GM21526 (cell line): Measurements from ENCODE around the gene GSTP1.
"Not testable (repeated sequence)": the region's sequence is repeated elsewhere in the genome, so short reads cannot be mapped to it uniquely, and the experiment has no call there.

Source experiments
- ATAC-seq: cut with Tn5 transposase; IDR thresholded peaks from one replicate; pipeline ENCODE4 v1.9.1; 2021; ENCODE audit warnings: moderate library complexity; ENCODE audit not compliant: unreplicated experiment, low FRiP score

GSTP1 gene

DNA sequence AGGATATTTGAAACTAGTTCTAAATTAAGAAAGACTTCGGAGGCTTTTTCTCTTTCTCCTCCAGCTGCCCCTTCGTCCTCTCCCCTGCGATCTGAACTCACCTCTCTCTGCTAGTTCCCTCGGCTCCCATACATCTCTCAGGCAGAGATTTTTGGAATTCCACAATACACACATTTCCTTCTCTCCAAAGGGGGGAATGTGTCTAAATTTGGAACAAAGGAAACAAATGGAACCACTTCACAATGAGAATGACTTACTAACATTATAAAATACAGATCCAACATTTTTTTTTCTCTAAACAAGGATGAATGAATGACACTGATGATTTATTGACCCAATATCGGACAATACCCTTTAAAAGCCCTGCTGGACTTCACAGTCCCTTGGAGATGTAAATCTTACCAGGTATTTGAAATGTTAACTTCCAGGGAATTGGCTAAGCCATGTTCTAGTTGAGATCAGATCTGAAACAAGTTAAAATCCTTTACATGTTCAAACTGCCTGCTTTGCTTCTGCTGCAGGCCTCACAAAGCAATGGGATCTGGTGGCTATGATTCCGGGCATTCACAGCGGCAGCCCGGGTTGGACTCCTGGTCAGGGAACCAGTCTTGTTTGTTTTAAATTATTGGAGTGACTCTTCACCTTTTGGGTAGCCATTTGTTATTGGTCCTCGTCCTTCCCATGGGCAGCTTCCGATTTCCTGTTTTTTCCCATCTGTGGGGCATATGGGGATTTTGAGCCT is 20.5 kb upstream of the GSTP1 start:
- ATAC-seq = no peak

DNA sequence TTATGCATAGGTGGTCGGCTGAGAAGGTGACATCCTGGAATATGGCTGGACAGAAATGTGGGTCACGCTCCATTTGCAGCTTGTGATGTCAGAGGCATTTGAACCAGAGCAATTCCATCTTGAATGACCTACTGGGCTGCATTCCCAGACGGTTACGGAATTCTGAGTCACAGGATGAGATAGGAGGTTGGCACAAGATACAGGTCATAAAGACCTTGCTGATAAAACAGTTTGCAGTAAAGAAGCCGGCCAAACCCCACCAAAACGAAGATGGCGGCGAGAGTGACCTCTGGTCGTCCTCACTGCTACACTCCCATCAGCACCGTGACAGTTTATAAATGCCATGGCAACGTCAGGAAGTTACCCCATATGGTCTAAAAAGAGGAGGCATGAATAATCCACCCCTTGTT is 19.9 kb upstream of the GSTP1 start:
- ATAC-seq = not testable (repeated sequence)

DNA sequence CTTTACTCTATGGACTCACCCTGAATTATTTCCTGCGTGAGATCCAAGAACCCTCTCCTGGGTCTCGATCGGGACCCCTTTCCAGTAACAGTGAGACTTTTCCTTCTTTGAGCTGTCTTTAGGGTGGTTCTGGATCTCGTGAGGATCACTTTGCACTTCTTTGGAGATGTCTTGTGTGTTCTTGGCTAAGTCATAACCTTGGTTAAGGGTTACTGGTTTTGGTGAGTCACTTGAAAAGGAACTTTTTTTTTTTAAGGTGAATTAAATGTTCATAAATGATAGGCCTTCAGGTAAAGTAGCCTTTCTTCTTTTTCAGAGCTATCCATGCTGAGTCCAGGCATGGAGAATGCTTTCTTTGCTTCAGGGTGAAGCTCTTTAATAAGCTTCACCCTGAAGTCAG is 19.4 kb upstream of the GSTP1 start:
- no peak for ATAC-seq

DNA sequence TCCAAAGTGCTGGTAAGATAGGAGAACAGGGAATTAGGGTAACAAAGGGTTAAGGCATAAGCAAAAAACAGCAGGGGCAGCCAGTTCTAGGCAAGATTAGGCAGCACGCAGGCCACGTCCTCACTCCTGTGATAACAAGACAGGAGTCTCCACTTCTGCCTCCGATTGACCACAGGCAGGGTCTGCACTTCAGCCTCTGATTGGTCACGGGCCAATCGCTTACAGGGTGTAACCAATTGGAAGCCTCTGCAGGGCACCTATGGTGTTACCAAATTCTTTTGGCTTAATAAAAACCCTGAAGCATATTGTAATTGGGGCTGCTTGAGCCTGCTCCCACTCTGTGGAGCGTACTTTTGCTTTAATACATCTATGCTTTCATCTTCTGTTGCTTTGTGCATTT is 12.2 kb upstream of the GSTP1 start:
- ATAC-seq = no peak

DNA sequence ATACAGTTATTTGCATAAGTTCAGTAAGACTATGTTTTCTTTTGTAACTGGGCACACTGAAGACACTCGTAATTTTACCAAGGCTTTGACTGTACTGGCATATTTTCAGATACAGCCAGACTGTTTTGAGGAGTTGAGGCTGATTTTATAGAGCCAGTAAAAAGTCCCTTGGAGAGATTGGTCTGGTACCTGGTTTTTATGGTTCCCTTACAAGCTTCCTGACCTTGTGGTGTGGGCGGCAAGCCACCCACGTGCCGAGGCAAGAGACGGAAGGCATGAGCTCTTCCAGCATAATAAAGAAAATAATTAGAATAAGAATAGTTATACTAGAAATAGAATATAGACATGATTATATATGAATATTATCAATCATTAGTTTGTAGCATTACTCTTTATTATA is 11.3 kb upstream of the GSTP1 start:
- ATAC-seq = no peak

DNA sequence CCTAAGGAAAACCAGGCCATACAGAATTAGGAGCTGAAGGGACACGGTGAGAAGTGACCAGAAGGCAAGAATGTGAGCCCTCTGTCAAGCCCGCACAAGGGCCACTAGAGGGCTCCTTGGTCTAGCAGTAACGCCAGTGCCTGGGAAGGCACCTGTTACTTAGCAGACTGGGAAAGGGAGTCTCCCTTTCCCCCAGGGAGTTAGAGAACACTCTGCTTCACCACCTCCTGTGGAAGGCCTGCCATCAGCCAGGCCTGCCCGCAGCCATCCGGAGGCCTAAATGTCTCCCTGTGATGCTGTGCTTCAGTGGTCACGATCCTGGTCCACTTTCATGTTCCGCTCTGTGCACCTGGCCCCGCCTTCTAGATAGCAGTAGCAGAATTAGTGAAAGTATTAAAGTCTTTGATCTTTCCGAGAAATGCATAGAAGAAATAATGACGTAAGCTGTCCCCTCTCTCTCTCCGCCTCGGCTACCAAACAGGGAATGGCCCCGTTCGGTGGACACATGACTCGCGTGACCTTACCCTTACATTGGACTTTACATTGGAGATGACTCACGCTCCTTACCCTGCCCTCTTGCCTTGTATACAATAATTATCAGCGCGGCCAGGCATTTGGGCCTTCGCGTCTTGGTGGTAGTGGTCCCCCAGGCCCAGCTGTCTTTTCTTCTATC is 10.7 kb upstream of the GSTP1 start:
- no peak for ATAC-seq

DNA sequence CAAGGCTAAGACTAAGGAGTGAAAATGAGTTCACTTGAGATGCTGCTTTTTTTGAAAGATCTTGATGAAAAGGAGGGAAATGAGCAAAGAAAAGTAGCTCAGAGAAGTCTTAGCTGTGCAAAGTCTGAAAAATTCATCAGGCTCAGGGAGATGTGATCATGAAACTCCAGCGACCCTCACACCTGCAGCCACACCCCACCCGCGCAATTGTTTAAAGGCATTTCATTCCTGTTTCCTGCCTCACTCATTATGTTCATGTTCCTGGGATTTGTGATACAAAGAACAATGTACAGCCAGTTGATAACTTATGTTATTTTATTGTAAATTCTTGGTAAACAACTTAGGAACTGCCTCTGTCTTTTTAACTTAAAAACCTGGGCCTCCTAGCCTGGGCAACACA is 8.7 kb upstream of the GSTP1 start:
- no peak for ATAC-seq

DNA sequence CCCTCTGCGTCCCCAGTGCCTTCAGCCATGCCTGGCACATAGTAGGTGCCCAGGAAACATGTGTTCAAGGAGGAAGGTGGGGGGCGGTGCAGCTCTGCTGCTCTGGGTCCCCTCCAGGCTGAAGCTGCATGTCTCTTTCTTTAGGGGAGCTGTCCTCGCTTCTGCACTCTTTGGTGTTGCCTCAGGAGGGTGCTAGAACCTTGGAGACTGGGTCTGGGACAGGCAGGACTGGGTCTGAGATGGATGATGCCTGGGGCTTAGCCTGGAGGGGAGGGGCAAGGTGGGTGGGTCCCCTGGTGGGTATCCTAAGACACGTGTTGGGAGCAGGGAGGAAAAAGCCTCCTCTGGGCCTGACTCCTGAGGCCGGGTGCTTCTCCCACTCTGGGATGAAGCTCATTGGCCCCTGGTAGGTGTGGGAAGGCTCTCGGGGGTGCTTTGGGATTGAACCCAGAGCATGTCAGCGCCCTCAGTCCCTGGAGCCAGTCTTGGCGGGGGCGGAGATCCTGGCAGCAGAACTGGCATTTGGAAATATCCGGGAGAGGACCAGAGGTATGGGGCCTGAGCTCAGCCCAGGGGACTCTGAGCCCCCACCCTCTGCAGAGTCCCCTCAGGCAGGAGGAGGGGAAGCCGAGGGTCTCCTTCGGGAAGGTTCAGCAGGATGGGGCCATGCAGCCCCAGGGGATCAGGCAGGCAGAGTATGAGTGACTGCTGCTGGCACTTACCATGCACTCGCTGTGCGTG is 6.7 kb upstream of the GSTP1 start:
- ATAC-seq = no peak

DNA sequence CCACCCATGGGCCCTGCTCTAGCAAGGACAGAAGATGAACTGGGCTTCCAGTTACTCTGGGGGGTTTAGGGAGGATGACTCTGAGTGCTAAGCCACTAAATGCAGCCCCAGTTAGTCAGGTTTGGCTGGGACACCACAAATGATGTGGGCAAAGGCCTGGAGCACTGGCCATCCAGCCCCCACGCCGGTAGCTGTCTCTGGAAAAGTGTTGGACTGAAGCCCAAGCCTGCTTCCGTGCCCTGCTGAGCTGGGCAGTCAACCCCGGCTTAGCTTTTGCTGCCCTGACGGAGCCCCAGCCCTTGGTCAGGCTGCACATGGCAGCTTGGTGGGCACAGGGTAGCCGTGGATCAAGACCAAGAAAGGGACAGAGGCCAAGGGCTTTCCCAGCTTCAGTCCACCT is 5.7 kb upstream of the GSTP1 start:
- no peak for ATAC-seq

DNA sequence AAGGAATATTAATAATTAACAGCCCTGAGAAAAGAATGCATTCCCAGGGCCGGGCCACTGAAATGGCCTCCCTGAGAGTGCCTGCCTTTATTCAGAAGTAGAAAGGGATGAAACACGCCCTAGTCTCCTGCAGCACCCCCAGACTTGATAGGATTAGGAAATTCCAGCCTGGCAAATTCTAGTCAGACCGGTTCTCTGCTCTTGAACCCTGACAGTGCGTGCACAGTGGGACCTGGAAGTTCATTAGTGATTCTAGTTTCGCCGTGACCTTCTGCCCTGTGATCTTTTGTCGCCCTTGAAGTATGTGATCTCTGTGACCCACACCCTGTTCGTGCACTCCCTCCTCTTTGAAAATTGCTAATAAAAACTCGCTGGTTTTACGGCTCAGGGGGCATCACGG is 2.1 kb upstream of the GSTP1 start:
- ATAC-seq = no peak

DNA sequence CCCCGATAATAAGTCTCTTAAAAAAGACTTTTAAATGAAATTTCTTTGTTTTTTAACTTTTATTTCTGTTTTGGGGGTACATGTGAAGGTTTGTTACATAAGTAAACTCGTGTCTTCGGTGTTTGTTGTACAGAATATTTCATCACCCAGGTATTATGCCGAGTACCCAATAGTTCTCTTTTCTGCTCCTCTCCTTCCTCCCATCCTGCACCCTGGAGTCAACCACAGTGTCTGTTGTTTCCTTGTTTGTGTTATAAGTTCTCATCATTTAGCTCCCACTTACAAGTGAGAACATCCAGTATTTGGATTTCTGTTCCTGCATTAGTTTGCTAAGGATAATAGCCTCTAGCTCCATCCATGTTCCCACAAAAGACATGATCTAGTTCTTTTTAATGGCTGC is 1.6 kb upstream of the GSTP1 start:
- ATAC-seq = no peak

DNA sequence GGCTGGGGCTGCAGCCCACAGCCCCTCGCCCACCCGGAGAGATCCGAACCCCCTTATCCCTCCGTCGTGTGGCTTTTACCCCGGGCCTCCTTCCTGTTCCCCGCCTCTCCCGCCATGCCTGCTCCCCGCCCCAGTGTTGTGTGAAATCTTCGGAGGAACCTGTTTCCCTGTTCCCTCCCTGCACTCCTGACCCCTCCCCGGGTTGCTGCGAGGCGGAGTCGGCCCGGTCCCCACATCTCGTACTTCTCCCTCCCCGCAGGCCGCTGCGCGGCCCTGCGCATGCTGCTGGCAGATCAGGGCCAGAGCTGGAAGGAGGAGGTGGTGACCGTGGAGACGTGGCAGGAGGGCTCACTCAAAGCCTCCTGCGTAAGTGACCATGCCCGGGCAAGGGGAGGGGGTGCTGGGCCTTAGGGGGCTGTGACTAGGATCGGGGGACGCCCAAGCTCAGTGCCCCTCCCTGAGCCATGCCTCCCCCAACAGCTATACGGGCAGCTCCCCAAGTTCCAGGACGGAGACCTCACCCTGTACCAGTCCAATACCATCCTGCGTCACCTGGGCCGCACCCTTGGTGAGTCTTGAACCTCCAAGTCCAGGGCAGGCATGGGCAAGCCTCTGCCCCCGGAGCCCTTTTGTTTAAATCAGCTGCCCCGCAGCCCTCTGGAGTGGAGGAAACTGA is 731 bp downstream of the GSTP1 start:
- no peak for ATAC-seq

DNA sequence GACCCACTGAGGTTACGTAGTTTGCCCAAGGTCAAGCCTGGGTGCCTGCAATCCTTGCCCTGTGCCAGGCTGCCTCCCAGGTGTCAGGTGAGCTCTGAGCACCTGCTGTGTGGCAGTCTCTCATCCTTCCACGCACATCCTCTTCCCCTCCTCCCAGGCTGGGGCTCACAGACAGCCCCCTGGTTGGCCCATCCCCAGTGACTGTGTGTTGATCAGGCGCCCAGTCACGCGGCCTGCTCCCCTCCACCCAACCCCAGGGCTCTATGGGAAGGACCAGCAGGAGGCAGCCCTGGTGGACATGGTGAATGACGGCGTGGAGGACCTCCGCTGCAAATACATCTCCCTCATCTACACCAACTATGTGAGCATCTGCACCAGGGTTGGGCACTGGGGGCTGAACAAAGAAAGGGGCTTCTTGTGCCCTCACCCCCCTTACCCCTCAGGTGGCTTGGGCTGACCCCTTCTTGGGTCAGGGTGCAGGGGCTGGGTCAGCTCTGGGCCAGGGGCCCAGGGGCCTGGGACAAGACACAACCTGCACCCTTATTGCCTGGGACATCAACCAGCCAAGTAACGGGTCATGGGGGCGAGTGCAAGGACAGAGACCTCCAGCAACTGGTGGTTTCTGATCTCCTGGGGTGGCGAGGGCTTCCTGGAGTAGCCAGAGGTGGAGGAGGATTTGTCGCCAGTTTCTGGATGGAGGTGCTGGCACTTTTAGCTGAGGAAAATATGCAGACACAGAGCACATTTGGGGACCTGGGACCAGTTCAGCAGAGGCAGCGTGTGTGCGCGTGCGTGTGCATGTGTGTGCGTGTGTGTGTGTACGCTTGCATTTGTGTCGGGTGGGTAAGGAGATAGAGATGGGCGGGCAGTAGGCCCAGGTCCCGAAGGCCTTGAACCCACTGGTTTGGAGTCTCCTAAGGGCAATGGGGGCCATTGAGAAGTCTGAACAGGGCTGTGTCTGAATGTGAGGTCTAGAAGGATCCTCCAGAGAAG is 1.6 kb downstream of the GSTP1 start:
- no peak for ATAC-seq

DNA sequence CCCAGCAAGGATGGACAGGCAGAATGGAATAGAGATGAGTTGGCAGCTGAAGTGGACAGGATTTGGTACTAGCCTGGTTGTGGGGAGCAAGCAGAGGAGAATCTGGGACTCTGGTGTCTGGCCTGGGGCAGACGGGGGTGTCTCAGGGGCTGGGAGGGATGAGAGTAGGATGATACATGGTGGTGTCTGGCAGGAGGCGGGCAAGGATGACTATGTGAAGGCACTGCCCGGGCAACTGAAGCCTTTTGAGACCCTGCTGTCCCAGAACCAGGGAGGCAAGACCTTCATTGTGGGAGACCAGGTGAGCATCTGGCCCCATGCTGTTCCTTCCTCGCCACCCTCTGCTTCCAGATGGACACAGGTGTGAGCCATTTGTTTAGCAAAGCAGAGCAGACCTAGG is 2.3 kb downstream of the GSTP1 start:
- no peak for ATAC-seq

DNA sequence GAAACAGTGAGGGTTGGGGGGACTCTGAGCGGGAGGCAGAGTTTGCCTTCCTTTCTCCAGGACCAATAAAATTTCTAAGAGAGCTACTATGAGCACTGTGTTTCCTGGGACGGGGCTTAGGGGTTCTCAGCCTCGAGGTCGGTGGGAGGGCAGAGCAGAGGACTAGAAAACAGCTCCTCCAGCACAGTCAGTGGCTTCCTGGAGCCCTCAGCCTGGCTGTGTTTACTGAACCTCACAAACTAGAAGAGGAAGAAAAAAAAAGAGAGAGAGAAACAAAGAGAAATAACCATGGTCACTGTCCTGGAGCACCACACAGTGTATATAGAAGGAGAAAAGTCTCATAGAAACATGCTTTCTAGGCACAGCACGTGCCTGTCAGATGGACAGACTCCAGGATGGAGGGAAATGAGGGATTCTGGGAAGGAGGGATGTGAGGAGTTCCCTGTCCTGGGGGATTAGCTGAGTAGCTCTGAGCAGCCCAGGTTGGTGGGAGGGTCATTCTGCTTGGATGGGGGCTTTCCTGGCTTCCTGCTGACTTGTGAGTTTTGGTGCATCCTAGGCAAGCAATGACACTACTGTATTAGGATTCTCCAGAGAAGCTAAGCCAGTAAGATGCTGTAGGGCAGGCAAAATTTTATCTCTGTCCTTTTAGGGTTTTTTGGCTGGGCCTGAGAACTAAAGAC is 3.1 kb downstream of the GSTP1 start:
- no peak for ATAC-seq

DNA sequence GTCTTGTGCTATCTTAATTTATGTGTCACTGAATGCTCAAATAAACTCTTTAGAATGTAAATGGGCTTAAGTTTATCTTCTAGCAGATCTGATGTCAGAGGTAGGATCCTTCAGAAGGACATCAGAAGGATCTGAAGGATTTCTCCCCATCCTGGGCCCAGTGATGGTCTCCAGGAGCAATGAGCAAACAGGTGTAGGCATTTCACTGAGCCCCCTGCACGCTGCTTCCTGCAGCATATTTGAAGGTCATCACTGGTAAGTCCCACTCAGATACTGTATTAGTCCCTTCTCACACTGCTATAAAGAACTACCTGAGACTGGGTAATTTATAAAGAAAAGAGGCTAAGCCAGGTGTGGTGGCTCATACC is 4.5 kb downstream of the GSTP1 start:
- peak; percentile 36 for ATAC-seq

DNA sequence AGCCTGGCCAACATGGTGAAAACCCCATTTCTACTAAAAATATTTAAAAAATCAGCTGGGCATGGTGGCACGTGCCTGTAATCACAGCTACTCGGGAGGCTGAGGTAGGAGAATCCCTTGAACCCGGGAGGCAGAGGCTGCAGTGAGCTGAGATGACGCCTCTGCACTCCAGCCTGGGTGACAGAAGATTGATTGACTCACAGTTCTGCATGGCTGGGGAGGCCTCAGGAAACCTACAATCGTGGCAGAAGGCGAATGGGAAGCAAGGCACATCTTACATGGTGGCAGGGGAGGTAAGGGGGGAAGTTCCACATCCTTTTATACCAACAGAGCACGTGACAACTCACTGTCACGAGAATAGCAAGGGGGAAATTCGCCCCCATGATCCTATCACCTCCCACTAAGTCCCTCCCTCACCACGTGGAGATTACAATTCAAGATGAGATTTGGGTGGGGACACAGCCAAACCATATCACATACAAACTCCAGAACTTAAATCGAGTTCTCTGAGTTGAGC is 5.3 kb downstream of the GSTP1 start:
- ATAC-seq = not testable (repeated sequence)

DNA sequence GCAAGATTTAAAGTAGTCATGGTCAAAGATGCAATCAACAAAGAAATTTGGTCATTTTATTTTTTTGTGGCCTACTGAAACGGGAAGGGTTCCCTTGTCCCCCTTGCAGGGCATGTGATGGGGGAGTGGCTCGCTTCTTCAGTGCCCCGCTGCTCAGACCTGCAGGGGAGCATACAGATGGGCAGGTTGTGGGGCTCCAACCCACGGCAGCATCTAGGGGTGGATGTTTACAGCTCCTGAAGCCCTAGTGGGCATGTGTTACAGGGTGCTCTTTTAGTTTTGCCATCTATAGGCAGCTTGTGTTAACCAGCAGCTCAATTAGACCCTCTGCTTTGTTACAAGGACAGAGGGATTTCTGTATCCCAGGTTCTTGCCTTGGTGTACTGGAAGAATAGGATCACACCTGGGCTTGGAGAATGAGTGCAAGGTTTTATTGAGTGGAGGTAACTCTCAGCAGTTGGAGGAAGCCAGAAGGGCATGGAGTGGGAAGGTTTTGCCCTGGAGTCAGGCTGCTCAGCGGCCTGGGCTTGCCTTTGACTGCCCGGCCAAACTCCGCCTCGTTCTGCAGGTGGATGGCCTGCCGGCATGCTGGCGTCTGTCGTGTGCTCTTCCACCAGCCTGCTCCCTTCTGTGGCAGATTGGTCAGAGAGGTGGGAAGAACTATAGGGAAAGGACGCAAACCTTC is 9.4 kb downstream of the GSTP1 start:
- ATAC-seq = no peak

DNA sequence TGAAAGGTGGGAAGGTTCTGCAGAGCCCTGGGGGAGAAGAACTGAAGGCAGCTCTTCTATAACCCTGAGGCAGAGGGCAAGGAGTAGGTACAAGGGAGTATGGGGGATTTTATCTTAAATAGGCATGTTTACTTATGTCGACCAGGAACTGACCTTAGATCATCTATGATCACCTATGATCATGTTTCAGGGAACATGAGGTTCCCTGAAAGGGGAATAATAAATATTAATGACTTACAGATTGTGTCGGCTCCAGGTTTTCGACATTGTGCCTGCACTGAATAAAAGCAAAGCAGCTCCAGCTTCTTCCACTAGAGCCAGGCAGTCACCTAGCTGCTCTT is 9.9 kb downstream of the GSTP1 start:
- no peak for ATAC-seq
